ENCODE data around the gene CABLES1.

GRCh38 chr18:23300231-23300805, 165.0 kb downstream of the CABLES1 start:
- no peak for TF ChIP-seq POLR2A (IDR thresholded peaks at IDR 0.05)
- TF ChIP-seq, protein P1, sequence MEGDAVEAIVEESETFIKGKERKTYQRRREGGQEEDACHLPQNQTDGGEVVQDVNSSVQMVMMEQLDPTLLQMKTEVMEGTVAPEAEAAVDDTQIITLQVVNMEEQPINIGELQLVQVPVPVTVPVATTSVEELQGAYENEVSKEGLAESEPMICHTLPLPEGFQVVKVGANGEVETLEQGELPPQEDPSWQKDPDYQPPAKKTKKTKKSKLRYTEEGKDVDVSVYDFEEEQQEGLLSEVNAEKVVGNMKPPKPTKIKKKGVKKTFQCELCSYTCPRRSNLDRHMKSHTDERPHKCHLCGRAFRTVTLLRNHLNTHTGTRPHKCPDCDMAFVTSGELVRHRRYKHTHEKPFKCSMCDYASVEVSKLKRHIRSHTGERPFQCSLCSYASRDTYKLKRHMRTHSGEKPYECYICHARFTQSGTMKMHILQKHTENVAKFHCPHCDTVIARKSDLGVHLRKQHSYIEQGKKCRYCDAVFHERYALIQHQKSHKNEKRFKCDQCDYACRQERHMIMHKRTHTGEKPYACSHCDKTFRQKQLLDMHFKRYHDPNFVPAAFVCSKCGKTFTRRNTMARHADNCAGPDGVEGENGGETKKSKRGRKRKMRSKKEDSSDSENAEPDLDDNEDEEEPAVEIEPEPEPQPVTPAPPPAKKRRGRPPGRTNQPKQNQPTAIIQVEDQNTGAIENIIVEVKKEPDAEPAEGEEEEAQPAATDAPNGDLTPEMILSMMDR (IDR thresholded peaks at IDR 0.05): no peak

All from thyroid gland (tissue), 4 donors.